Fibroblast of lung (primary cell): Measurements from ENCODE around the gene PALMD.

ENCODE experiments used
- EZH2 ChIP-seq: IDR thresholded peaks from 2 replicates; pipeline ENCODE4 v1.5.1; 2012; ENCODE audit warnings: low read length, control low read depth, mild to moderate bottlenecking; ENCODE audit errors: missing control alignments
- TF ChIP-seq, protein P1 (sequence below), 2 donors: IDR thresholded peaks in 1 of 2; conservative IDR thresholded peaks in 1 of 2; 1 replicate in 1 of 2; 2 replicates in 1 of 2; pipeline ENCODE4 v1.5.1; 2011 to 2012; ENCODE audit warnings: low read length in 2 of 2, control low read depth in 1 of 2, inconsistent platforms in 1 of 2, low read depth in 1 of 2, mild to moderate bottlenecking in 1 of 2

- TF ChIP-seq, protein P1, sequence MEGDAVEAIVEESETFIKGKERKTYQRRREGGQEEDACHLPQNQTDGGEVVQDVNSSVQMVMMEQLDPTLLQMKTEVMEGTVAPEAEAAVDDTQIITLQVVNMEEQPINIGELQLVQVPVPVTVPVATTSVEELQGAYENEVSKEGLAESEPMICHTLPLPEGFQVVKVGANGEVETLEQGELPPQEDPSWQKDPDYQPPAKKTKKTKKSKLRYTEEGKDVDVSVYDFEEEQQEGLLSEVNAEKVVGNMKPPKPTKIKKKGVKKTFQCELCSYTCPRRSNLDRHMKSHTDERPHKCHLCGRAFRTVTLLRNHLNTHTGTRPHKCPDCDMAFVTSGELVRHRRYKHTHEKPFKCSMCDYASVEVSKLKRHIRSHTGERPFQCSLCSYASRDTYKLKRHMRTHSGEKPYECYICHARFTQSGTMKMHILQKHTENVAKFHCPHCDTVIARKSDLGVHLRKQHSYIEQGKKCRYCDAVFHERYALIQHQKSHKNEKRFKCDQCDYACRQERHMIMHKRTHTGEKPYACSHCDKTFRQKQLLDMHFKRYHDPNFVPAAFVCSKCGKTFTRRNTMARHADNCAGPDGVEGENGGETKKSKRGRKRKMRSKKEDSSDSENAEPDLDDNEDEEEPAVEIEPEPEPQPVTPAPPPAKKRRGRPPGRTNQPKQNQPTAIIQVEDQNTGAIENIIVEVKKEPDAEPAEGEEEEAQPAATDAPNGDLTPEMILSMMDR (conservative IDR thresholded peaks at IDR 0.05 in 1 of 2, IDR thresholded peaks at IDR 0.05 in 1 of 2; ENCODE audit: low read depth in 1 of 2, low read length in 2 of 2) = no peak
- no peak for TF ChIP-seq EZH2
Observed at GRCh38 chr1:99638853-99639252, 7.1 kb upstream of the PALMD start.
